Astrocyte (in vitro differentiated cells and primary cell): Measurements from ENCODE around the gene UFL1.

Source experiments
- CTCF ChIP-seq: IDR thresholded peaks from 2 replicates; pipeline ENCODE4 v1.5.1; 2011; ENCODE audit warnings: low read depth, mild to moderate bottlenecking, inconsistent platforms, low read length, moderate library complexity; ENCODE audit not compliant: insufficient read depth
- EZH2 ChIP-seq: IDR thresholded peaks from 2 replicates; pipeline ENCODE4 v1.6.1; 2012; ENCODE audit warnings: mild to moderate bottlenecking, low read length, inconsistent platforms; ENCODE audit not compliant: insufficient read depth

GRCh38 chr6:96491926-96492325, 29.7 kb upstream of the UFL1 start:
- TF ChIP-seq CTCF (no peak), EZH2 (no peak)
